ENCODE measurements around the gene HTRA3.

The HTRA3 gene

GRCh38 chr4:8281519-8282133 lies 12.1 kb downstream of the HTRA3 start:
- no peaks in the 10 kb centered on the region for H3K9me3 ChIP-seq (ENCODE audit: insufficient read depth, low read length)
- TF ChIP-seq EZH2phosphoT487 (IDR thresholded peaks at IDR 0.05; ENCODE audit: low read depth) = no peak
- TF ChIP-seq CTCF (IDR thresholded peaks at IDR 0.05; ENCODE audit: low read depth, low read length) = no peak
- H3K4me2 ChIP-seq (ENCODE audit: low read length) = no peak overlapping the region
- no peak overlapping the region for H3K9ac ChIP-seq (ENCODE audit: low read length)
- no peaks in the 10 kb centered on the region; the same call in 1 of the 2 replicates for H3K4me1 ChIP-seq (ENCODE audit: low read length)
- no peak overlapping the region for H2AFZ ChIP-seq (ENCODE audit: low read depth, low read length)
- H3K27me3 ChIP-seq (ENCODE audit: low read depth, low read length) = peaks cover 5% of the 10 kb centered on the region; the same call in 1 of the 2 replicates
- no peaks in the 10 kb centered on the region for H4K20me1 ChIP-seq (ENCODE audit: insufficient read depth, low read length)
- no peaks in the 10 kb centered on the region for H3K79me2 ChIP-seq (ENCODE audit: low read length)
- no peaks in the 10 kb centered on the region for H3K36me3 ChIP-seq (replicated peaks; ENCODE audit: low read depth, low read length)
- H3K4me3 ChIP-seq (ENCODE audit: low read length) = no peak overlapping the region
- no peak overlapping the region for H3K27ac ChIP-seq (ENCODE audit: low read length)

GRCh38 chr4:8282134-8282641 lies 12.6 kb downstream of the HTRA3 start:
- no peak for TF ChIP-seq CTCF (IDR thresholded peaks at IDR 0.05; ENCODE audit: low read depth, low read length)
- H3K9me3 ChIP-seq (ENCODE audit: insufficient read depth, low read length) = no peaks in the 10 kb centered on the region
- no peaks in the 10 kb centered on the region; the same call in 1 of the 2 replicates for H3K4me1 ChIP-seq (ENCODE audit: low read length)
- H3K4me3 ChIP-seq (ENCODE audit: low read length) = no peak overlapping the region
- H3K27me3 ChIP-seq (ENCODE audit: low read depth, low read length) = peaks cover 5% of the 10 kb centered on the region; the same call in 1 of the 2 replicates
- H3K4me2 ChIP-seq (ENCODE audit: low read length) = no peak overlapping the region
- no peaks in the 10 kb centered on the region for H3K36me3 ChIP-seq (replicated peaks; ENCODE audit: low read depth, low read length)
- H4K20me1 ChIP-seq (ENCODE audit: insufficient read depth, low read length) = no peaks in the 10 kb centered on the region
- H3K9ac ChIP-seq (ENCODE audit: low read length) = no peak overlapping the region
- no peak overlapping the region for H2AFZ ChIP-seq (ENCODE audit: low read depth, low read length)
- H3K79me2 ChIP-seq (ENCODE audit: low read length) = no peaks in the 10 kb centered on the region
- H3K27ac ChIP-seq (ENCODE audit: low read length) = no peak overlapping the region

- no peaks in the 10 kb centered on the region for H3K36me3 ChIP-seq (replicated peaks; ENCODE audit: low read depth, low read length)
- no peak overlapping the region for H3K4me3 ChIP-seq (ENCODE audit: low read length)
- no peaks in the 10 kb centered on the region; the same call in 1 of the 2 replicates for H3K4me1 ChIP-seq (ENCODE audit: low read length)
- H3K79me2 ChIP-seq (ENCODE audit: low read length) = no peaks in the 10 kb centered on the region
- H3K27ac ChIP-seq (ENCODE audit: low read length) = no peak overlapping the region
- no peaks in the 10 kb centered on the region for H4K20me1 ChIP-seq (ENCODE audit: insufficient read depth, low read length)
- no peak overlapping the region for H2AFZ ChIP-seq (ENCODE audit: low read depth, low read length)
- H3K27me3 ChIP-seq (ENCODE audit: low read depth, low read length) = peaks cover 5% of the 10 kb centered on the region; the same call in 1 of the 2 replicates
- no peak overlapping the region for H3K9ac ChIP-seq (ENCODE audit: low read length)
- no peaks in the 10 kb centered on the region for H3K9me3 ChIP-seq (ENCODE audit: insufficient read depth, low read length)
- TF ChIP-seq EZH2phosphoT487 (IDR thresholded peaks at IDR 0.05; ENCODE audit: low read depth) (no peak), CTCF (IDR thresholded peaks at IDR 0.05; ENCODE audit: low read depth, low read length) (no peak)
- H3K4me2 ChIP-seq (ENCODE audit: low read length) = no peak overlapping the region
Measured at GRCh38 chr4:8282742-8283141, 13.2 kb downstream of the HTRA3 start.

- H3K4me2 ChIP-seq (ENCODE audit: low read length) = no peak overlapping the region
Measured at GRCh38 chr4:8283161-8283560, 13.6 kb downstream of the HTRA3 start.

More at GRCh38 chr4:8283161-8283560, 13.6 kb downstream of the HTRA3 start:
- Histone ChIP-seq H3K27ac (ENCODE audit: low read length) (no peak overlapping the region), H3K4me1 (ENCODE audit: low read length) (no peaks in the 10 kb centered on the region; the same call in 1 of the 2 replicates), H3K79me2 (ENCODE audit: low read length) (no peaks in the 10 kb centered on the region), H2AFZ (ENCODE audit: low read depth, low read length) (no peak overlapping the region), H4K20me1 (ENCODE audit: insufficient read depth, low read length) (no peaks in the 10 kb centered on the region), H3K27me3 (ENCODE audit: low read depth, low read length) (peaks cover 5% of the 10 kb centered on the region; the same call in 1 of the 2 replicates), H3K9me3 (ENCODE audit: insufficient read depth, low read length) (no peaks in the 10 kb centered on the region), H3K4me3 (ENCODE audit: low read length) (no peak overlapping the region), H3K9ac (ENCODE audit: low read length) (no peak overlapping the region), H3K36me3 (replicated peaks; ENCODE audit: low read depth, low read length) (no peaks in the 10 kb centered on the region)
- TF ChIP-seq CTCF (IDR thresholded peaks at IDR 0.05; ENCODE audit: low read depth, low read length) = no peak
- TF ChIP-seq EZH2phosphoT487 (IDR thresholded peaks at IDR 0.05; ENCODE audit: low read depth) = no peak
